Breast epithelium (tissue), 3 donors: ENCODE results near the gene PLSCR2.

Experiments
- CTCF ChIP-seq, 3 donors: fragments of 450-650 bp; IDR thresholded peaks; one replicate each; pipeline ENCODE4 v1.5.1; 2016 to 2017; ENCODE audit warnings: antibody characterized with exemption in 3 of 3, mild to moderate bottlenecking in 3 of 3, moderate library complexity in 3 of 3
- POLR2A ChIP-seq: fragments of 450-650 bp; IDR thresholded peaks from one replicate; pipeline ENCODE4 v1.6.1; 2016; ENCODE audit warnings: antibody characterized with exemption, mild to moderate bottlenecking, moderate library complexity
- POLR2AphosphoS5 ChIP-seq, 3 donors: sonication (generic); formaldehyde crosslinking; IDR thresholded peaks; one replicate each; pipeline ENCODE4 v1.6.1; 2017; ENCODE audit warnings: antibody characterized with exemption in 3 of 3

- TF ChIP-seq CTCF (IDR thresholded peaks at IDR 0.05) (no peak), POLR2AphosphoS5 (IDR thresholded peaks at IDR 0.05) (no peak), POLR2A (no peak)
Observed at GRCh38 chr3:146390006-146390772, 79.2 kb downstream of the PLSCR2 start.
